Stimulated activated CD8-positive, alpha-beta memory T cell treated with anti-CD3 and anti-CD28 coated beads, Interleukin-2, amount 100 ng/mL, for 1 hour (primary cell): ENCODE results near the gene DDI2.

Source experiments
- DNase-seq, 2 donors: peaks; one replicate each; pipeline ENCODE4 v3.0.0-alpha.2; 2020; ENCODE audit warnings: low read depth in 2 of 2

The DDI2 gene

DNA sequence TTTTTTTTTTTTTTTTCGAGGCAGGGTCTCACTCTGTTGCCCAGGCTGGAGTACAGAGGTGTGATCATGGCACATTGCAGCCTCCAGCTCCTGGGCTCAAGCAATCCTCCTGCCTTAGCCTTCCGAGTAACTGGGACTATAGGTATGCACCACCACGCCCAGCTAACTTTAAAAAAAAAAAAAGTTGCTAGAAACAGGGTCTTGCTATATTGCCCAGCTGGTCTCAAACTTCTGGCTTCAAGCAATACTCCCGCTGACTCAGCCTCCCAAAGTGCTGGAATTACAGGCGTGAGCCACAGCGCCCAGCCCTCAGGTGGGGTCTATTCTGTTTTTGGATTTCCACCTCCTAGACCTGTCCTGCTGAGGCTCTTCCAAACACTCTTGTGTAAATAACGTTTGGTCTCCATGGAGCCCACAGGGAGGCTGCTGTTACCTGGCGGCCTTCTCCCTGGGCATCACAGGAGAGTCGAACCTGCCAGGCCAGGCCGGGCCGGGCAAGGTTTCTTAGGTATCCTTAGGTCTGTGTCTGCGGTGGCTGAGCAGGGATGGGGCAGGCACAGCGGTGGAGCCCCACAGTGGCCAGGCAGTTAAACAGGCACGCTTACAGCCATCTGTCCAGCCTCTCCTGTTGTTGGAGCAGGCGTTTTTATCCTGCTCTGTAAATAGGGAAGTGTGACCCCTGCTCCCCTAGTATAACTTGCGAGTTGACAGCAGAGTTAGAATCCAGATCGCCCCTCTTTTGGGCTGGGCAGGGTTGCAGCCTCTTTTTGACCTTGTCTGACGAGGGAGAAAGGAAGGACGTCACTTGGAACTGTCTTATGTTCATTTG, 85.7 kb downstream of the DDI2 start:
- DNase-seq = no peak

- no peak for DNase-seq
These were observed 86.3 kb downstream of the DDI2 start for GRCh38 chr1:15703562-15703961.

- no peak for DNase-seq
These were observed 87.4 kb downstream of the DDI2 start for GRCh38 chr1:15704526-15705183.

DNA sequence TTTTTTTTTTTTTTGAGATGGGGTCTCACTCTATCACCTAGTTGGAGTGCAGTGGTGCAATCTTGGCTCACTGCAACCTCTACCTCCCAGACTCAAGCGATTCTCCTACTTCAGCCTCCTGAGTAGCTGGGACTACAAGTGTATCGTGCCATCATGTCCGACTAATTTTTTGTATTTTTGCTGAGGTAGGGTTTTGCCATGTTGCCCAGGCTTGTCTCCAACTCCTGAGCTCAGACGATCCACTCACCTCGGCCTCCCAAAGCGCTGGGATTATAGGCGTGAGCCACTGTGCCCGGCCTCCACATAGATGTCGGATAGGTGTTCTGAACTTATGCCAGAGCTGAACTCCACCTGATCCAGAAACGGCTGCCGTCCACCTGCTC, 87.9 kb downstream of the DDI2 start:
- DNase-seq = no peak

GRCh38 chr1:15706751-15707150, 89.5 kb downstream of the DDI2 start:
- no peak for DNase-seq

DNA sequence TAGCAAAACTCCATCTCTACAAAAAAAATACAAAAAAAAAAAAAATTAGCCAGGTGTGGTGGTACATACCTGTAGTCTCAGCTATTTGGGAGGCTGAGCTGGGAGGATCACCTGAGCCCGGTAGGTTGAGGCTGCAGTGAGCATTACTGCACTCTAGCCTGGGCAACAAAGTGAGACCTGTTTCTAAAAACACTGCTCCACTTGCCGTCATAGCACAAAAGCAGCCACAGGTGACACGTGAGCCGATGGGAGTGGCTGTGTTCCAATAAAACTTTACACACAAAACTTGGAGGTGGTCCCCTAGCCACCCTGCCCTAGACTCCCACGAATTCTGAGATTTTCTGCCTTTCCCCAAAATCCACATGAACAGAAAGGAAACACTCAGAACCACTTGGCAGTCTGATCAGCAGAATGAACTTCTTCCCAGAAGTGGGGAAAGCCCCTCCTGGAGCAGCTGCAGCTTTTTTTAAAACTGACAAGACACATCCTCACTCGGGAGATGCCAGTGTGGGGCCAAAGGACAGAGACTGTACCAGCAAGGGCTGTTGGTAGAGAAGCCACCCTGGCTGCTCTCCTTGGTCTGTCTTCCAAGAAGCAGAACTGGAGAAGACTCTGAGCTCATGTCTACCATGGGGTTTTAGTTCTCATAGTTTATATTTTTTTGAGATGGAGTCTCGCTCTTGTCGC, 90.1 kb downstream of the DDI2 start:
- no peak for DNase-seq

DNA sequence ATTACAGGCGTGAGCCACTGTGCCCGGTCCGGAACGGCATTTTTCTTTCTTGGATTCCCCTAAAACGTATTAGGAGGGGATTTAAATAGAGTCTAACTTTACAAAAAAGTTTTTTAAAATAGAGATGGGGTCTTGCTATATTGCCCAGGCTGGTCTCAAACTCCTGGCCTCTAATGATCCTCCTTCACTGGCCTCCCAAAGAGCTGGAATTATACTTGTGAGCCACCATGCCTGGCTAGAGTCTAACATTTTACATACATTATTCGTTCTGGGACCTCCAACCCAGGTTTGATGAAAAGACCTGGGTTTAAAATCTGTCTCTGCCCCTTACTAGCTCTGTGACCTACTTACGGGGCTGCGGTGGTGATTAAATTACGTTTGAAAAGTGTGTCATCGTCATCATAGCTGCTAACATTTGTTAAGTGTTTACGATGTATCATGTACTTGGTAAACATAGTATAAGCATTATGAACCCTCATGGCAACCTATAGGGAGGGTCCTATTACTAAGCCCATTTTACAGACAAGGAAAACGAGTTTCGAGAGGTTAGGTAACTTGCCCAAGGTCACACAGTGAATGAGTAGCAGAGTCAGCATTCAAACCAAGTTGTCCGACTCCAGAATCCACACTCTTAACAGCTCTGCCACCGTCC, 91.4 kb downstream of the DDI2 start:
- no peak for DNase-seq

DNA sequence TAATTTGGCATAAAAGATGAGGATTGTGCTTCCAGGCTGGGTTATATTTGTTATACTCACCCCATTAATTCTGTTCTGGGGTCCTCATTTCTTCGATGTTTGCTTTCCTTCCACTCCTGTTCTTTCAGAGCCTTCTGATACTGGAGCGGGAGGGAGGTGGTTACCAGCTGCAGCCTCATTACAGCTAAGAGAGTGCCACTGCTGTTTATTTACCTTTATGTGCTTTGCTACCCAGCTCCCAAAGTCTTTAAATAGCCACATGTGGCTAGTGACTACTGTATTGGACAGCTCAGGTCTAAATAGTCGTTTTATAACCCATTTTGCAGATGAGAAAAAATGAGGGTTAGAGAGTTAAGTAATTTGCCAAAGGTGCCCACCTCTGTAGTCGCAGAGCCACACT, 92.0 kb downstream of the DDI2 start:
- DNase-seq = no peak

DNA sequence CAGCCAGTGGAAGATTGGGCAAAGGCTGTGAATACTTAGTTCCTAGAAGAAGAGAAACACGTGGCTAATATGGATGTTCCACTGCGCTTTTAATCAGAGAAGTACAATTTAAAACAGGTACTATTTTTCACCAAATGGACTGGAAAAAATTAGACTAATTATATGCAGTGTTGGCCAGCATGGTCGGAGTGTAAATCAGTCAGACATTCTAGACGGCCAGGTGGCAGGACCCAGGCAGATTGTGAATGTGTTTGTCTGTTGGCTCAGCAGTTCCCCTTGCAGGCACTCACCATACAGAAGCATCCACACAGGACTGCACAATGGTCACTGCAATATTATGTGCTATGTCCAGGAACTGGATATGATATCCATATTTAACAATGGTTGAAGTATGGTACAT, 94.9 kb downstream of the DDI2 start:
- DNase-seq = no peak

- DNase-seq = no peak
These were observed 97.3 kb downstream of the DDI2 start for GRCh38 chr1:15714406-15715136.

- DNase-seq = no peak
These were observed 100.3 kb downstream of the DDI2 start for GRCh38 chr1:15717418-15718125.

DNA sequence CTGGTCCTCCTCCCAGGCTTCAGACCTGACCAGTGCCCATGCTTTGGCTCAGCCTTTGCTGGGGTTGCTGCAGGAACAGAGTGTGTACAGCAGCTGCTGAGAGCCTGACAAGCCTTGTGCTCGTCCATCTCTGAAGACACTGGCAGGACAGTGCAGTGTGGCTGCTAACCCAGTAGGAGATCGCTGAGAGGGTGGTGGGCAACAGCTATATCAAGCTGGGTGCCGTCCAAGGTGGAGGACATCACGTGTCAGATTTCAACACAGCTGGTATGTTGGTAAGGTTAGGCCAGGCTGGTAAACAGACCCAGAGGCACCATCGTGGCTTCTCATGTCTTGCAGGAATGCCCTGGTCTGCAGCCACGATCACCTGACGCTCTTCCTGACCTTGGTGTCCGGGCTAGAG, 100.9 kb downstream of the DDI2 start:
- no peak for DNase-seq
